Measurements from ENCODE around the gene CCT6B. TPM values are rescaled to one million over a fixed set of nuclear protein-coding genes. Genes with fewer than 3 reads are reported as not detected.

Gene CCT6B
- polyA plus RNA-seq, 4 donors, result 4.6 to 4.9 (median 4.6) TPM

DNA sequence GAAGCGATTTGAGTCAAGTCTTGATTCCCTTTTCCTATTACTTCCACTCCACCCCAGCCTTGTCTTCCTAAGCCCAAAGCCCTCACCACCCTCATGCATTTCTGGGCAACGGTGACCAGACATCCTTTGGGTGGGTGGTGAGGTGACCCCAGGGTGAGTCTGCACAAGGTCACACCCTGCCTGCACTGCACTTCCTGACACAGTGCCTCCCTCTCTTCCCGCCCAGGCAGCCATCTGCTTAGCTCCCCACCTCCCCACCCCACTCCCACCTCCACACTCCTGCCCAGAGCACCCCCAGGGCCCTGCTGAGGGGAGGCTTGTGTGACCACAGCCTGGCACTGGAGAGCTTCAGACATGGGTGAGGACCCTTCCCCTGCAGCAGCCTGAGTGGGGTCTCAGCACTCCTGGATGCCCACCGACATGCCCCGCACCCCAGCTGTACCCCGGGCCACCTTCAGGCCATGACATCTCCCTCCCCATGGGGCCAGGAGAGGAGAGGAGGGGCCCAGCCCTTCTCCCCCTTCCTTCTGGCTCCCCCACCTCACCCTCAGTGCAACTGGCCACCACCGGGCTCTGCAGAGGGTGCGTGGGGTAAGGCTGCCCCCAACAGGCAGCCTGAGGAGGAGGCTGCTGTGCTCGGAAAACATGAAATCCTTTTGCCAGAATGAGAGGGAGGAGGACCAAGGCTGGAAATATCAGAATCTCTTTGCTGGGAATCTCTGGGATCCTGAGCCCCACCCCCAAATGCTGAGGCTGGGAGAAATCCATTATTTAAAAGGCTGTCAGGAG is 68.6 kb downstream of the CCT6B start:
- no peak for DNase-seq (ENCODE audit: low read depth in 4 of 4, low spot score in 3 of 4)

DNA sequence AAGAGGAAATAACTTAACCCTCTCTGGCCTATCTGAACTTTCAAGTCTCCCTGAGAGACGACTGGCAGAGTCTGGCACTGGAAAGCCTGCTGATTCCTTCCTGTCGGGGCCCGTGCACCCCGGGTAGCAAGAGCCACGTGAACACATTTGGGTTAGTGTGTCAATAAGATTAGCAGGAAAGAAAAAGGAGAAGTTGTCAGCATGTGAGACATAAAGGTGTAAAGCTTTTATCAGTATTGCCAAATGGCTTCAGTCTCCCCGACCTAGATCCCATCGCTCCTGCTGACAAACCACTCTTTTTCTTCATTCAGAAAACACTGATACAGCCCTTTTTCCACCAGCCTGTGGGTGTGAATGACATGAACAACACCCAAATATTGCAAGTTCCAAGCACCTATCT is 74.4 kb downstream of the CCT6B start:
- DNase-seq (ENCODE audit: low read depth in 4 of 4, low spot score in 3 of 4), result no peak

DNA sequence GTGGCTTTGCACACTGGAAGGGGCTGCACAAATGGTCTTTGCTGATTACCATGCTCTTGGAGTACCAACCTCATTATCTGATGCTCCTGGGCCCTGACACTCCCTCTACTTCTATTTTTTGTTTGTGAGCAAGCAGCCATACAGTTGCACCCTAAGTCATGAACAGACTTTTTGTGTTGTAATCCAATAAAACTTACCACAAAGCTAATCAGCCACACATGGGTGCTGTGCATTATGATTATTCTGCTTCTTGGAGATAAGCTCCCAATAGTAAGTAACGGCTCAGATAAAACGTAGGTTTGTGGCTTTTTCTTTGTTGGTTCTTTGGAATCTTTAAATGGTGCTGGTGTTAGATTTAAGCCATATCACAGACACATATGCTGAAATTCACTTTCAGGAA is 76.2 kb downstream of the CCT6B start:
- DNase-seq (ENCODE audit: low read depth in 4 of 4, low spot score in 3 of 4), result no peak

DNA sequence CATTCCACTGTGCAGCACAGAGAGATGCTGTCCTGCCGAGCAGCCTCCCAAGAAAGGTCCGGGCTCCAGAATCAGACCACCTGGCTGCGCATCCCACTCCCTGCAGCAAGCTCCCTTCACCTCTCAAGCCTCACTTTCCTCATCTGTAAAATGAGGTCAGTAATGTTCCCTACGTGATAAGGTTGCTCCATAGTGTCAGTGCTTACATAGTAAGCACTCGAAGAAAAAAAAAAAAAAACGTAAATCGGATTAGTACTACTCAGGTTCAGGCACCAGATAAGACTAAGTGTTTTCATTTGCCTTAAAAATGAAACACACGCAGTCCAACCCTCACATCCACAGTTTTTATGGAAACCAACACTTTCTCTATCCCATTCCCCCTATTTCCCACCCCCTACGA is 76.7 kb downstream of the CCT6B start:
- DNase-seq (ENCODE audit: low read depth in 4 of 4, low spot score in 3 of 4), result no peak

DNA sequence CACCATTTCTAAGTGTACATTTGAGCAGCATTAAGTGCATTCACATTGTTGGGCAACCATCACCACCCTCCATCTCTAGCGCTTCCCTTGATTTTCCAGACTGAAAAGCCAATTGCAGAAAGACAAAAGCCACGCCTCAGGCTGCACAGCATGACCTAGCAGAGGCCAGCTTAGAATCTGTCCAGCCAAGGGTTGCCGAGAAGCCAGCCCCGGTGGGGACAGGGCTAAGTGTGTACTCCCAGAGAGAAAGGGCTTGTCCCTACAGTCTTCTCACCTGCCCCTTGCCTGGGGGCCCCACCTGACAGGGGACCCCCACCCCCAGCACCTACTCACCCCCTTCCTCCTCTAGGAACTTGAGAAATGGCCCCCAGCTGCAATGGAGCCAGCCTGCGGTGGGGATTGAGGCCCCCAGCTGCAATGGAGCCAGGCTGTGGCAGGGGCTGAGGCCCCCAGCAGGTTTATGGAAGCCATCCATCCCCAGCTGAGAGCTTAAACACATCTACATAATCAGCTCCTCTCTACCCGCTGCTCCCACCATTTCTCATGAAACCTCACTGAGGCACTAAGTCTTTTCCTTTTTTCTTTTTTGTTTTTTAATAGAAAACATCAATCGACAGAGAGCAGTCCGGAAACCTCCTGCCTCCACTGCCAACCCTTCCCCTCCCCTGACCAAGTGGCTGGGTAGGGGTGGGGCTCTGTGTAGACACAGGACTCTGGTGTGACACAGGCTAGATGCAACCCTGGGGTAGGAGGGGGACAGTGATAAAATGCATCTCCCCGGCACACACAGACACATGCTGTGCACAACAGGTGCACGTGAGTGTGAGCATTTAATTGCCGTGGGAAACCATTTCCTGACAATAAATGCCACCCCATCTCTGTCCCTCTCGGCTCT is 77.9 kb downstream of the CCT6B start:
- no peak for DNase-seq (ENCODE audit: low read depth in 4 of 4, low spot score in 3 of 4)

DNA sequence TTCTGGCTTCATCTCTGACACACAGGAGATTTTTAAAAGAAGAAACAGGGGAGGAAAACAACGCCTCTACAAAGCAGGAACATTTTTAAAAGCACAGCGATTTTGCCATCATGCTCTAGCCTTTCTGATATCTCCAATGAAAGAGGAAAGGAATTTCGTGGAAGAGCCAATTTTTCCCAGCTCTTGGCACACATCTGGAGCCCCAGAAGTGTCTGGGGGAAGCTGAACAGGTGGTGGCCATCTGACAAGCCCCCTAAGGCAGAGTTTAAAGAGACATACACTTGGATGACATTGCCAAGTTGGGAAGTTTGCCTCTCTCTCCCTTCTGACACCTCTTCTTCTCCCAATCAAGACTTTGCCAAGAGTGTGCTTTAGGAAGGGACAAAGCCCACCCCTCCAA is 82.1 kb downstream of the CCT6B start:
- no peak for DNase-seq (ENCODE audit: low read depth in 4 of 4, low spot score in 3 of 4)

Other genes starting within 250 kb of the CCT6B start
- 10 to 100 TPM; 25.1 to 26.6 (median 26.1) TPM for gene ZNF830, start 80 bp upstream of the CCT6B start, polyA plus RNA-seq (ENCODE audit: insufficient read length in 4 of 4)
- gene LIG3, start 19.1 kb upstream of the CCT6B start, polyA plus RNA-seq (ENCODE audit: insufficient read length in 4 of 4), result 10 to 100 TPM; 32.9 to 37.9 (median 34.3) TPM
- gene RFFL, start 102.2 kb upstream of the CCT6B start, polyA plus RNA-seq (ENCODE audit: insufficient read length in 4 of 4), result 10 to 100 TPM; 20.8 to 26.1 (median 23.2) TPM
- gene RAD51D, start 158.4 kb upstream of the CCT6B start, polyA plus RNA-seq (ENCODE audit: insufficient read length in 4 of 4), result 10 to 100 TPM; 10.9 to 12.9 (median 11.3) TPM
- under 1 TPM in 2 of 4 donors, not detected in 2; 0.17 to 0.30 TPM for gene FNDC8, start 160.2 kb upstream of the CCT6B start, polyA plus RNA-seq (ENCODE audit: insufficient read length in 4 of 4)
- 10 to 100 TPM; 15.8 to 20.8 (median 18.8) TPM for gene NLE1, start 180.8 kb upstream of the CCT6B start, polyA plus RNA-seq (ENCODE audit: insufficient read length in 4 of 4)
- gene UNC45B, start 186.4 kb upstream of the CCT6B start, polyA plus RNA-seq (ENCODE audit: insufficient read length in 4 of 4), result under 1 TPM; 0.10 to 0.26 (median 0.16) TPM
- gene SLC35G3, start 232.9 kb upstream of the CCT6B start, polyA plus RNA-seq (ENCODE audit: insufficient read length in 4 of 4), result under 1 TPM in 1 of 4 donors, not detected in 3; 0.09 TPM

Data from right renal pelvis (tissue), 4 donors.